Right atrium auricular region (tissue), 2 donors: ENCODE results near the gene DNAH3. TPM values are rescaled to one million over a fixed set of nuclear protein-coding genes. Genes with fewer than 3 reads are reported as not detected.
"Not testable (repeated sequence)": the region's sequence is repeated elsewhere in the genome, so short reads cannot be mapped to it uniquely, and the experiment has no call there.

Experiments used
- DNase-seq: peaks from one replicate; pipeline ENCODE4 v3.0.0-alpha.2; 2019; ENCODE audit warnings: low spot score
- H3K27ac ChIP-seq, 2 donors: fragments of 200-600 bp; sonication (generic); 1 replicate in 1 of 2; 2 replicates in 1 of 2; pipeline ENCODE4 v1.5.1; 2016 to 2019
- H3K27me3 ChIP-seq, 2 donors: fragments of 200-600 bp; sonication (generic); one replicate each; pipeline versions ENCODE4 v1.5.1 to v1.6.0; 2017 to 2019
- H3K36me3 ChIP-seq: fragments of 200-600 bp; sonication (generic); one replicate; pipeline ENCODE4 v1.5.1; 2016
- H3K4me1 ChIP-seq, 2 donors: fragments of 200-600 bp; sonication (generic); one replicate each; pipeline versions ENCODE4 v1.5.1 to v1.6.0; 2017 to 2019
- H3K4me3 ChIP-seq, 2 donors: fragments of 200-600 bp; sonication (generic); 1 replicate in 1 of 2; 2 replicates in 1 of 2; pipeline ENCODE4 v1.5.1; 2017 to 2019; ENCODE audit warnings: mild to moderate bottlenecking in 1 of 2, moderate library complexity in 1 of 2
- H3K9me3 ChIP-seq, 2 donors: fragments of 200-600 bp; sonication (generic); one replicate each; pipeline ENCODE4 v1.5.1; 2019
- CTCF ChIP-seq, 2 donors: fragments of 200-600 bp; sonication (generic); IDR thresholded peaks; one replicate each; pipeline ENCODE4 v1.5.1; 2019; ENCODE audit warnings: antibody characterized with exemption in 2 of 2
- total RNA-seq, 2 donors: library from RNA; depleted of rRNA; stranded (reverse); fragments of >200 nt; gene quantifications; one replicate each; pipeline ENCODE4 v1.1.0, GENCODE V29; 2016

Gene DNAH3
- total RNA-seq, 2 donors from 2014 or later, result 0.20 TPM; not detected in 1

DNA sequence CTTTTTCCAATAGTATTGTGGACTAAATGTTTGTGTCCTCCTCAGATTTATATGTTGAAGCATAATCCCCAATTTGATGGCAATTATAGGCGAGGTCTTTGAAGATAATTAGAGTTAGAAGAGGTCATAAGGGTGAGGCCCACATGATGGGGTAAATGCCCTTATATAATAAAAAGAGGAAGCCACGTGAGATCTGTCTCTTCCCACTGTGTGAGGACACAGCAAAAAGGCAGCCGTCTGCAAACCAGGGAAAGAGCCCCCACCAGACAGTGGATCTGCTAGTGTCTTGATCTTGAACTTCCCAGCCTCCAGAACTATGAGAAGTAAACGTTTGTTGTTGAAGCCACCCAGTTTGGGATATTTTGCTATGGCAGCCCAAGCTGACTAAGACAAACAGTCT, 174.1 kb downstream of the DNAH3 start:
- no peaks in the 10 kb centered on the region for H3K36me3 ChIP-seq
- TF ChIP-seq CTCF (IDR thresholded peaks at IDR 0.05), result no peak
- no peaks in the 10 kb centered on the region for H3K27me3 ChIP-seq
- no peaks in the 10 kb centered on the region for H3K9me3 ChIP-seq
- no peak overlapping the region for H3K4me3 ChIP-seq
- DNase-seq, result no peak
- no peaks in the 10 kb centered on the region for H3K4me1 ChIP-seq
- H3K27ac ChIP-seq, result no peak overlapping the region

DNA sequence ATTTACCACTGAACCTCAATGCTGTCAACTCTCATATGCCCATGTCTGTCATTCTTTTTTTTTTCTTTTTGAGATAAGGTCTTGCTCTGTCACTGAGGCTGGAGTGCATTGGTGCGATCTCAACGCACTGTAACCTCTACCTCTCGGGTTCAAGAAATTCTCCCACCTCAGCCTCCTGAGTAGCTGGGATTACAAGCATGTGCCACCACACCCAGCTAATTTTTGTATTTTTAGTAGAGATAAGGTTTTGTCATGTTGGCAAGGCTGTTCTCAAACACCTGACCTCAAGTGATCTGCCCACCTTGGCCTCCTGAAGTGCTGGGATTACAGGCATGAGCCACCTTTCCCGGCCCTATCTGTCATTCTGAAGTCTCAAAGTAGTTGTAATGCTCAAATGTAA, 177.4 kb downstream of the DNAH3 start:
- not testable (repeated sequence) for H3K27me3 ChIP-seq, H3K9me3 ChIP-seq, H3K4me1 ChIP-seq, H3K4me3 ChIP-seq, H3K27ac ChIP-seq, DNase-seq, H3K36me3 ChIP-seq

DNA sequence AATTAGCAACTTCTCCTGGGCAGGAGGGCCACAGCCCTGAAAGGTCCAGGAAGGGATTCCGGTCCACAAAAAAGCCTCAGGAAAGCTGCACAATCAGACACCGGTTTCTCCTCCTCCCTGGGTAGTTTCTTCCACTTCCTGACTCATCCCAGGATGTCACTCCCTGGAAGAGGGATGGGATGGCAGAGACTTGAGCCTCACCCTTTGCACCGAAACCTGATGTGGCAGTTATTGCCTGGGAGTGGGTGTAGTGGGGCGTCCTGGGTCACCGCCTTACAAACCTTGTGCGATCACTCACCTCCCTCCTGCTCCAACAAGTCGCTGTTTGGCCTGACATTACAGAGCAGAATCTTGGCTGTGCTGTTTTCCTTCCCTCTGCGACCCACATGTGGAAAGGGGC, 179.2 kb downstream of the DNAH3 start:
- no peak overlapping the region for H3K4me3 ChIP-seq
- no peaks in the 10 kb centered on the region for H3K4me1 ChIP-seq
- H3K27ac ChIP-seq, result no peak overlapping the region
- TF ChIP-seq CTCF (IDR thresholded peaks at IDR 0.05), result no peak
- no peaks in the 10 kb centered on the region for H3K27me3 ChIP-seq
- H3K9me3 ChIP-seq, result no peaks in the 10 kb centered on the region
- H3K36me3 ChIP-seq, result no peaks in the 10 kb centered on the region
- no peak for DNase-seq

GRCh38 chr16:20969386-20969785, 181.3 kb downstream of the DNAH3 start:
- Histone ChIP-seq H3K4me3 (no peak overlapping the region), H3K9me3 (no peaks in the 10 kb centered on the region), H3K4me1 (no peaks in the 10 kb centered on the region), H3K27ac (no peak overlapping the region), H3K36me3 (no peaks in the 10 kb centered on the region), H3K27me3 (no peaks in the 10 kb centered on the region)
- no peak for DNase-seq
- no peak for TF ChIP-seq CTCF (IDR thresholded peaks at IDR 0.05)

GRCh38 chr16:20968765-20969164, 181.9 kb downstream of the DNAH3 start:
- no peaks in the 10 kb centered on the region for H3K9me3 ChIP-seq
- no peak overlapping the region for H3K4me3 ChIP-seq
- H3K36me3 ChIP-seq, result no peaks in the 10 kb centered on the region
- H3K4me1 ChIP-seq, result no peaks in the 10 kb centered on the region
- no peak for DNase-seq
- no peak overlapping the region for H3K27ac ChIP-seq
- H3K27me3 ChIP-seq, result no peaks in the 10 kb centered on the region
- TF ChIP-seq CTCF (IDR thresholded peaks at IDR 0.05), result no peak

GRCh38 chr16:20960899-20961298, 189.7 kb downstream of the DNAH3 start:
- Histone ChIP-seq H3K9me3 (no peaks in the 10 kb centered on the region), H3K27me3 (no peaks in the 10 kb centered on the region), H3K4me3 (no peak overlapping the region), H3K4me1 (no peaks in the 10 kb centered on the region), H3K27ac (no peak overlapping the region), H3K36me3 (no peaks in the 10 kb centered on the region)
- DNase-seq, result no peak
- TF ChIP-seq CTCF (IDR thresholded peaks at IDR 0.05), result no peak
